ENCODE data around the gene HSPA1A.
"Not testable (repeated sequence)": the region's sequence is repeated elsewhere in the genome, so short reads cannot be mapped to it uniquely, and the experiment has no call there.

HSPA1A gene

DNA sequence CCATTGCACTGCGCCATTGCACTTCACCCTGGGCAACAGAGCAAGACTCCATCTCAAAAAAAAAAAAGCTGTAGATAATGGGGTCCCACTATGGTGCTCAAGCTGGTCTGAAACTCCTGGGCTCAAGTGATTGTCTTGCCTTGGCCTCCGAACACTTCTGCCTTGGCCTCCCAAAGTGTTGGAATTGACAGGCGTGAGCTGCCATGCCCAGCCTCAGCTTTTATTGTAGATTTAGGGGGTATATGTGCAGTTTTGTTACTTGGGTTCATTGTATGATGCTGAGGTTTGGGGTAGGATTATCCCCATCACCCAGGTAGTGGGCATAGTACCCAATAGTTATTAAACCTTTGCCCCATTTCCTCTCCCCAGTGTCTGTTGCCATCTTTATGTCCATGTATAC lies 23.6 kb downstream of the HSPA1A start:
- no peaks in the 10 kb centered on the region for H3K9me3 Mint-ChIP-seq
- TF ChIP-seq, protein P1, sequence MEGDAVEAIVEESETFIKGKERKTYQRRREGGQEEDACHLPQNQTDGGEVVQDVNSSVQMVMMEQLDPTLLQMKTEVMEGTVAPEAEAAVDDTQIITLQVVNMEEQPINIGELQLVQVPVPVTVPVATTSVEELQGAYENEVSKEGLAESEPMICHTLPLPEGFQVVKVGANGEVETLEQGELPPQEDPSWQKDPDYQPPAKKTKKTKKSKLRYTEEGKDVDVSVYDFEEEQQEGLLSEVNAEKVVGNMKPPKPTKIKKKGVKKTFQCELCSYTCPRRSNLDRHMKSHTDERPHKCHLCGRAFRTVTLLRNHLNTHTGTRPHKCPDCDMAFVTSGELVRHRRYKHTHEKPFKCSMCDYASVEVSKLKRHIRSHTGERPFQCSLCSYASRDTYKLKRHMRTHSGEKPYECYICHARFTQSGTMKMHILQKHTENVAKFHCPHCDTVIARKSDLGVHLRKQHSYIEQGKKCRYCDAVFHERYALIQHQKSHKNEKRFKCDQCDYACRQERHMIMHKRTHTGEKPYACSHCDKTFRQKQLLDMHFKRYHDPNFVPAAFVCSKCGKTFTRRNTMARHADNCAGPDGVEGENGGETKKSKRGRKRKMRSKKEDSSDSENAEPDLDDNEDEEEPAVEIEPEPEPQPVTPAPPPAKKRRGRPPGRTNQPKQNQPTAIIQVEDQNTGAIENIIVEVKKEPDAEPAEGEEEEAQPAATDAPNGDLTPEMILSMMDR (IDR thresholded peaks at IDR 0.05): no peak

DNA sequence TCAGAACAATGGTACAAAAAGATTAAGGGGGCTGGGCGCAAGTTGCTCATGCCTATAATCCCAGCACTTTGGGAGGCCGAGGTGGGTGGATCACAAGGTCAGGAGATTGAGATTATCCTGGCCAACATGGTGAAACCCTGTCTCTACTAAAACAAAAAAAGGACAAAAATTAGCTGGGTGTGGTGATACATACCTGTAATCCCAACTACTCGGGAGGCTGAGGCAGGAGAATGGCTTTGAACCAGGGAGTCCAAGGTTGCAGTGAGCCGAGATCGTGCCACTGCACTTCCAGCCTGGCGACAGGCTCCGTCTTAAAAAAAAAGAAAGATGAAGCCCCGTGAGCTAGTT lies 24.4 kb downstream of the HSPA1A start:
- peak overlapping the region; percentile 62 for H3K4me3 Mint-ChIP-seq
- not testable (repeated sequence) for DNase-seq; H3K27ac Mint-ChIP-seq; H3K27me3 Mint-ChIP-seq (ENCODE audit: low read depth, poor library complexity); H3K9me3 Mint-ChIP-seq
- peaks cover 35% of the 10 kb centered on the region for H3K4me1 Mint-ChIP-seq
- peaks cover 55% of the 10 kb centered on the region for H3K36me3 Mint-ChIP-seq (ENCODE audit: low read depth)

More for the DNA sequence above, 23.6 kb downstream of the HSPA1A start:
- Mint-ChIP-seq H3K27me3 (ENCODE audit: low read depth, poor library complexity) (peaks cover 8% of the 10 kb centered on the region), H3K4me3 (peak overlapping the region; percentile 62), H3K27ac (no peak overlapping the region), H3K4me1 (peaks cover 42% of the 10 kb centered on the region), H3K36me3 (ENCODE audit: low read depth) (peaks cover 55% of the 10 kb centered on the region)
- DNase-seq: no peak

DNA sequence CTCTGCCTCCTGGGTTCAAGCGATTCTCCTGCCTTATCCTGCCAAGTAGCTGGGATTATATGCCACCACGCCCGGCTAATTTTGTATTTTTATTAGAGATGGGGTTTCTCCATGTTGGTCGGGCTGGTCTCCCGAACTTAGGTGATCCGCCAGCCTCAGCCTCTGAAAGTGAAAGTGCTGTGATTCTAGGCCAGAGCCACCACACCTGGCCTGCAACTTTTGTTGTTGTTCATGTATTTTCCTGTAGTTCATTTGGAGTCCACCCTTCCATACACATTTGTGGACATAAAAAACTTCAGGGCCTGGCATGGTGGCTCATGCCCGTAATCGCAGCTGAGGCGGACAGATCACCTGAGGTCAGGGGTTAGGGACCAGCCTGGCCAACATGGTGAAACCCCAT lies 26.7 kb downstream of the HSPA1A start:
- TF ChIP-seq, protein P1 (IDR thresholded peaks at IDR 0.05): no peak
- H3K27ac Mint-ChIP-seq: peak overlapping the region; percentile 51
- H3K27me3 Mint-ChIP-seq (ENCODE audit: low read depth, poor library complexity): peaks cover 6% of the 10 kb centered on the region
- peaks cover 15% of the 10 kb centered on the region for H3K4me1 Mint-ChIP-seq
- H3K36me3 Mint-ChIP-seq (ENCODE audit: low read depth): peaks cover 39% of the 10 kb centered on the region
- H3K9me3 Mint-ChIP-seq: no peaks in the 10 kb centered on the region
- H3K4me3 Mint-ChIP-seq: no peak overlapping the region
- no peak for DNase-seq

DNA sequence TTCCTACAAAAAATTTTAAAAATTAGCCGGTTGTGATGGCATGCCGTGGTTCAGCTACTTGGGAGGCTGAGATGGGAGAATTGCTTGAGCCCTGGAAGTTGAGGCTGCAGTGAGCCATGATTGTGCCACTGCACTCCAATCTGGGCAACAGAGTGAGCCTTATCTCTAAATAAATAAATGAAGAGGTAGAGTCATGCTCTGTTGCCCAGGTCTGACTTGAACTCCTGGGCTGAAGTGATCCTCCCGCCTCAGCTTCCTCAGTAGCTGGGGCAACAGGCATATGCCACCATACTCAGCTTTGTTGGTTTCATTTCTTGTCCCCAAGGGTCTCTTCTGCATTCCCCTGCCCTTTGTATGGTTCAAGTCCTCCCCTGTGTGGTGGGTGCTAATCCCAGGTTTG lies 29.2 kb downstream of the HSPA1A start:
- no peak overlapping the region for H3K4me3 Mint-ChIP-seq
- no peak for DNase-seq
- H3K9me3 Mint-ChIP-seq: no peaks in the 10 kb centered on the region
- TF ChIP-seq, protein P1 (IDR thresholded peaks at IDR 0.05): no peak
- peaks cover 9% of the 10 kb centered on the region for H3K27me3 Mint-ChIP-seq (ENCODE audit: low read depth, poor library complexity)
- peaks cover 22% of the 10 kb centered on the region for H3K36me3 Mint-ChIP-seq (ENCODE audit: low read depth)
- peaks cover under 1% of the 10 kb centered on the region for H3K4me1 Mint-ChIP-seq
- H3K27ac Mint-ChIP-seq: peak overlapping the region; percentile 59

DNA sequence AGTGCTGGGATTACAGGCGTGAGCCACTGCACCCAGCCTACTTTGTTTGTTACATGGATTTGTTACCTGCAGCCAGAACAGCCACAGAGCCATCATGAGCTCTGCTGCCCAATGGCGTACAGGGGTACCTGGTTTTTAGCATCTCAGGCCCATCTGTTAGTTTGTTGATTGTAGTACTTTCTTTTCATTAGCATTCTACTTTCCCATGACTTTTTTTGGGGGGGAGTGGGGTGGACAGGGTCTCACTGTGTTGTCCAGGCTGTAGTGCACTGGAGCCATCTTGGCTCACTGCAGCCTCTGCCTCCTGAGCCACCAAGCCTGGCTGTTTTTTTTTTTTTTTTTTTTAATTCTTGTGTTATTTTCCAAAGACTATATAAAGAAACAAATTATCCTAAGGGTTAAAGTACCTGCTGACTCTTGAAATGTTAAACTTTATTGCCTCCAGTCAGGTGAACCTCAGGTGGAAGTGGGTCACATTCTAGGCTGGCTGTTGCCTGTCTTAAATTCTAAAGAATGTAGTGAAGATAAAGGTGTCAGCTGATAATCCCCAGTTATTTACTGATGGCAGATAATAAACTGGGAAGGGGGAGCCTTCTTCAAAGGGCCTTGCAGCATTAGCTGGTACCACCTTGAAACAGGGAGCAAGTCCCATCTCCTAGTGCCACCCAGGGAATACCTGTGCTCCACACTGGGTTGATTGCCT lies 32.1 kb downstream of the HSPA1A start:
- H3K27me3 Mint-ChIP-seq (ENCODE audit: low read depth, poor library complexity): peaks cover 9% of the 10 kb centered on the region
- H3K4me3 Mint-ChIP-seq: no peak overlapping the region
- TF ChIP-seq, protein P1 (IDR thresholded peaks at IDR 0.05): no peak
- H3K9me3 Mint-ChIP-seq: peaks cover under 1% of the 10 kb centered on the region
- no peak for DNase-seq
- peaks cover 6% of the 10 kb centered on the region for H3K36me3 Mint-ChIP-seq (ENCODE audit: low read depth)
- peaks cover 12% of the 10 kb centered on the region for H3K4me1 Mint-ChIP-seq
- no peak overlapping the region for H3K27ac Mint-ChIP-seq

DNA sequence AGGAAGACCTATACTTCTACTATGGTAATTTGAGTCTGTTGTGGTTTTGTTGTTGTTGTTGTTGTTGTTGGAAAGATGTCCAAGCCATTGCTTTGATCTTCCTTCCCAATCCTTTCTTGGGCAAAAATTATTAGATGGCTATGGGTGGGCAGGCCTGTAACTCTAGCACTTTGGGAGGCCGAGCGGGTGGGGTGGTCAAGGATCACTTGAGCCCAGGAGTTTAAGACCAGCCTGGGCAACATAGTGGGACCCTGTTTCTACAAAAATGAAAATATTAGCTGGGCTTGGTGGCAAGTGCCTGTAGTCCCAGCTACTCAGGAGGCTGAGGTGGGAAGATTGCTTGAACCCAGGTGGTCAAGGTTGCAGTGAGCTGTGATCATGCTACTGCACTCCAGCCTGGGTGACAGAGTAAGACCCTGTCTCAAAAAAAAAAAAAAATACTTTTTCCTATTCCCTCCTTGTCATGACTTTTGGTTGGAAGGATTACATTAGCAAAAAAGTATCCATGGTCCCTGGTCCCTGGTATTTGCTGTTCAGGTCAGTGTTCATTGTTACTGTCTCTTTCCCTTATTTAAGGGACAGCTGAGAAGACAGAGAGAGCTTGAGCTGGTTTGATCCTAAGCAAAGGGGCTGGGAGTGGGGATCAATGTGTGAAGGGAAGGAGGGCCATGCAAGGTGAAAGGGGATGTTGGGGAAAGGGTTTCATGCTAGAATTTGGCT lies 35.6 kb downstream of the HSPA1A start:
- Mint-ChIP-seq H3K27ac (peak overlapping the region; percentile 66), H3K4me1 (peaks cover 12% of the 10 kb centered on the region), H3K9me3 (peaks cover 17% of the 10 kb centered on the region), H3K27me3 (ENCODE audit: low read depth, poor library complexity) (peaks cover 7% of the 10 kb centered on the region), H3K4me3 (no peak overlapping the region), H3K36me3 (ENCODE audit: low read depth) (peaks cover 21% of the 10 kb centered on the region)
- TF ChIP-seq, protein P1 (IDR thresholded peaks at IDR 0.05): no peak
- DNase-seq: no peak
